GM18870 (cell line): ENCODE results near the gene TEX55.
"Not testable (repeated sequence)": the region's sequence is repeated elsewhere in the genome, so short reads cannot be mapped to it uniquely, and the experiment has no call there.

Source experiments
- ATAC-seq: cut with Tn5 transposase; IDR thresholded peaks from one replicate; pipeline ENCODE4 v1.9.1; 2021; ENCODE audit warnings: moderate library complexity; ENCODE audit not compliant: unreplicated experiment

Gene TEX55

GRCh38 chr3:119160361-119160760 is 14.4 kb downstream of the TEX55 start:
- no peak for ATAC-seq

- ATAC-seq = no peak
Measured at GRCh38 chr3:119160815-119161214, 14.8 kb downstream of the TEX55 start.

GRCh38 chr3:119161240-119161639 is 15.3 kb downstream of the TEX55 start:
- ATAC-seq = no peak

GRCh38 chr3:119164745-119165144 is 18.8 kb downstream of the TEX55 start:
- not testable (repeated sequence) for ATAC-seq

- no peak for ATAC-seq
Measured at GRCh38 chr3:119170821-119171220, 24.9 kb downstream of the TEX55 start.

- no peak for ATAC-seq
Measured at GRCh38 chr3:119173325-119173724, 27.4 kb downstream of the TEX55 start, which contains the start of gene UPK1B. TSS of gene UPK1B (plus strand) at chr3:119173598. CDS start at chr3:119186742, 13,144 bp downstream.

GRCh38 chr3:119175872-119176756 is 30.1 kb downstream of the TEX55 start:
- ATAC-seq = no peak

GRCh38 chr3:119176778-119177177 is 30.8 kb downstream of the TEX55 start:
- no peak for ATAC-seq

GRCh38 chr3:119177321-119177720 is 31.4 kb downstream of the TEX55 start:
- ATAC-seq = no peak

GRCh38 chr3:119181765-119182164 is 35.8 kb downstream of the TEX55 start:
- no peak for ATAC-seq

GRCh38 chr3:119184111-119184510 is 38.1 kb downstream of the TEX55 start:
- ATAC-seq = no peak

- ATAC-seq = no peak
Measured at GRCh38 chr3:119184796-119185570, 39.0 kb downstream of the TEX55 start.

GRCh38 chr3:119187266-119187665 is 41.3 kb downstream of the TEX55 start:
- no peak for ATAC-seq

GRCh38 chr3:119191800-119192199 is 45.8 kb downstream of the TEX55 start:
- ATAC-seq = no peak

GRCh38 chr3:119194237-119195150 is 48.5 kb downstream of the TEX55 start:
- ATAC-seq = no peak

GRCh38 chr3:119195151-119195476 is 49.1 kb downstream of the TEX55 start:
- no peak for ATAC-seq

GRCh38 chr3:119195911-119196310 is 49.9 kb downstream of the TEX55 start:
- ATAC-seq = no peak
